ENCODE measurements around the gene ALG10.

- TF ChIP-seq POLR2AphosphoS5 (IDR thresholded peaks at IDR 0.05; ENCODE audit: low read depth, low read length) (no peak), FOXJ3 (CRISPR knock-in tag; IDR thresholded peaks at IDR 0.05) (no peak), PBX3 (IDR thresholded peaks at IDR 0.05) (no peak), CHD2 (IDR thresholded peaks at IDR 0.05; ENCODE audit: low read length, partially characterized antibody) (no peak), CTCF (IDR thresholded peaks at IDR 0.05) (no peak), RAD21 (IDR thresholded peaks at IDR 0.05; ENCODE audit: low read length) (no peak)
Measured at GRCh38 chr12:34054938-34055337, 32.6 kb downstream of the ALG10 start.

Measured in SK-N-SH (cell line).